Measurements from ENCODE around the gene MCC.

Gene MCC

DNA sequence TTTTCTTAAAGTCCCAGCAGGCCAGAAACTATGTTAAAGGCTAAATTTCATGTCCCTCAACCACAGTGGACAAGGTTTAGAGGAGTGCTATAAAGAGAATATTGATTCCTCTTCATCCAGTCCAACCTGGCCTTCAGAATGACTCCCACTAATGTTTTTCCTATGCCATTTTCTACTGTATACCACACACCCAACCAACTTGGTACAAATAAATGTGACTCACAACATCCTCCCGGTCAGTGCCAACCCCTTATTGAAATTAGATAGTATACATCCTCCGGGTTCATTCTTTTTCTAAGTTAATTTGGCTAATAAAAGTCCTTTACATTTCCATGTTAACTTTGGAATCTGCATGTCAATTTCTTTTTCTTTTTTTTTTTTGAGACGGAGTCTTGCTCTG lies 268.6 kb downstream of the MCC start:
- no peak for DNase-seq

DNA sequence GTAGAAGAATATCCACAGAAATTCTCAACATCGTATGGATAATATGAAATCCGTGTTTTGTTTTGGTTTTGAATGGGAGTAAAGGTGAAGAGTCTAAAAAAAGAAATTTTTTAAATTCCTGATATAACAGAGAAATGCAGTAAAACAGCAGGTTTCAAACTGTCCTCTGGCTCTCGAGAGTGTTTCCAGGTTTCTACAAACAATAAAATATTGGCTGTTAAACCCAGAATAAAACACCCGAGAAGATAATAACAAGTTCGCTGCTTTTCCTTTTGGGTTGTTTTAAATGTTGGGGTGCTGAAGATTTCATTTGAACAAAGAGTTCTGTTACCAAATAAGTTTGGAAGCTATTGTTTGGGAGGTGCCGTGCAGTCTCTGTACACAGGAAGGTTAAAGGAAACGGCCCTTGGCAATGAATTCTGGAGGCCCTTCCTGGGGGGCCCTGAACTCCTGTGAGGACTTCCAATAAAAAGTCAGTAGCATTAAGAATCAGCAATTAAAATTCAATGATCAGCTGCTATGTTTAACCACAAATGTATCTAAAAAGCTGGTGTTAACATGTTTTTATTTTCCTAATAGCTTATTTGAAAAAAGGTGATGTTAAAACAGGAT lies 269.2 kb downstream of the MCC start:
- no peak for DNase-seq

DNA sequence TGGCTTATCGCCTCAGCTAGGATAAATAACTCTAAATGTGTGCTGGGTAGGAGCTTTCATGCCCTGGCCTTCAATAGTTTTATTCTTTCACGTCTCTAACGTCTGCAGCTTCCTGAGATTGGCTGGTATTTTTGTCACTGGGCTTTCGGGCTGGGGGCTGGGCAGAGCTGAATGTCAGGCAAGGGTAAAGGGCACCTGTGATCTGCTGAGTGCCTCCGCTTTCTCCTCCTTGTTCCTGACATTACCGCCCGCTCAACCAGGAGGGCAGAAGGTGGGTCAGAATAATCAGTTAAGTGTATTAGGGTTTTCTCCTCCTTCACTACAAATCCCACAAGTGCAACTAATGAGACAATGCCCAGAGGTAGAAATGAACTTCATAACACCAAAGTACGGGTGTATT lies 270.1 kb downstream of the MCC start:
- no peak for DNase-seq

DNA sequence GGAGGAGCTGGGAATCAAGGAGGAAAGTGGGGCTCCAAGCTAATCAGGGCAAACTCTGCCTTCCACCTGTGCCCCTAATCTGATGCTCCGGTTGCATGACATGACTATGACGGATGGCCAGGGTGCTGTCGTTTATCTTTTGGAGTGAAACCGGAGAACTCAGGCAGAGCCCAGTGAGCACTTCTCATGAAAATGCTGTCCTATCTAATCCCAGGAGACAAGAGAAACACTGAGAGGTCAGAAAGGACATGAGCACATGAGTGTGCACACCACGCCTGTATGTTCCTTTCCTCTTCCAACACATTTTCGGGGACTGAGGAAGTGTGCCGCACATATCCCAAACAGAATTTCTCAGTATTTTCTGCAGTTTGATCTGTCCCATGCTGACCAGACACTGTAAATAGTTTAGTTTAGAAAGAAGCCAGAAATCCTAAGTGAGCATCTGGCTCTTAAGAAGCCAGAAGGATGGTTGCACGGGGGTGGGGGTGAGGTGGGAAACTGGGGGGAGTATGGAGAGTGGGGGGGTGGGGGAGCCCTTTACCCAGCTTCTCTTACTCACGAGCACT lies 270.6 kb downstream of the MCC start:
- no peak for DNase-seq

DNA sequence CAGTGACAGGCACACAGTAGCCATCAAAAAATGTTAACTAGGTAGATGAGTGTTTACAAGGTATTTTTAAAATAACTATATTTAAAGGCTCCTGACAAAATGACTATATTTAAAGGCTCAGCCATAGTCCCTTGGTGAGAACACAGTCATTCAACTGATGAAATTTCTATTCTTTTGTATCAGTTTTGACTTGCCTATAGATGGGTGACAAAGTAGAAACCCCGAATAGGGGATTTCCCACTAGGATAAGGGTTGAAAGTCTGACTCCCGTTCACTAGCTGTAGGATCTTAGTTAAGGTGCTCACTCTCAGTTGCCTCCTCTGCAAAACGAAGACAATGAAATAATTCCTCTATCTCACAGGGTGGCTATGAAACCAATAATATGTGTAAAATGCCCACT lies 271.7 kb downstream of the MCC start:
- DNase-seq: no peak

DNA sequence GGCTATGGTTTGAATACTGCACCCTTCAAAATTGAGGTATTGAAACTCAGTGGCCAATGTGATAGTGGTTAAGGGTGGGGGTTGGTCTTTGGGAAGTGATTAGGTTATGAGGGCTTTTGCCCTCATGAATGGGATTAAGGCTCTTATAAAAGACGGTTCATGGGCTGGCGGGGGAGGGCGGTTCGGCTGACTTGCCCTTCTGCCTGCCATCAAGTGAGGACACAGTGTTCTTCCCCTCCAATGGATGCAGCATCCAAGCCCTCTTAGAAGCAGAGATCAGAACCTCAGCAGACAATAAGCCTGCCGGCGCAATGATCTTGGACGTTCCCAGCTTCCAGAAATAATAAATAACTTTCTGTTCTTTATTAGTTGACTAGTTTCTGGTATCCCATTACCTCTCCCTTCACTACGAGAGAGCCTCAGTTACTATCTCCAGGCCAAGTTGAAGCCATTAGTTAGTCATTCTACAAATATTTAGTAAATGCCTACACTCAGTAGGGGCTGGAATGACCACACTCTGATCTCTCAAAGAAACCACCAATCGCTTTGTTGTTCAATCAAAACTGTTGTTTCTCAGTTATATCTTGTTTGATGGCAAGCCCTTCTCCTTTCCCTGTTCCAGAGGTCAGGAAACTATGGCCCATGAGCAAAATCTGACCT lies 272.7 kb downstream of the MCC start:
- no peak for DNase-seq

DNA sequence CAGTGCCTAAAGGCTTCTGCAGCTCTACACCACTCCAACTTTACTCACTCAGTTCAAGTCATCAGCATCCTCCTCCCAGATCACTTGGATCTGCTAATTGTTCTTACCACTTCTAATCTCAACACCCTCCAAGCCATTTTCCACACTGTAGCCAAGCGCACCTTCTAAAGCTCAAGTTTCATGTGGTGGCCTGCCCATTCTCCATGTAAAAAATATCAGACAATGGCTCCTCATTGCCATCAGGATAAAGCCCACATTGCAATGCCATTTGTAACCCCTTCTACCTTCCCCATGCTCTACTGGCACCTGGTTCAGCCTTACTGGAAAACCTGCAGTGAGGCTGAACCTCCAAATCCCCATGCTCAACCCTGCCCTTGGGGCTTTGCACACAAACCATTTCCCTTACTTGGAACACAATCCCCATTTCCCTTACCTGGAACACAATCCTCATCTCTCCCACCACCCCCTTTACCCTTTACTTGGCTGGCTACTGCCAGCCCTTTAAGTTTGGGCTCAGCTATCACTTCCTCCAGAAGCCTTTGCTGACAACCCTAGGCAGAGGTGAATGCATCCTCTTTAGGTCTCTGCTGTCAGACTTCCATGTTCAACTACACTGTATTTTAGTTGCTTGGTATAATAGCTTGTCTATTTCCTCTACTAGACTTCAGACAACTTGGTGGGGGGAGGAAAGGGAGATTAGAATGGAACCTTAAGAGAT lies 273.5 kb downstream of the MCC start:
- no peak for DNase-seq

DNA sequence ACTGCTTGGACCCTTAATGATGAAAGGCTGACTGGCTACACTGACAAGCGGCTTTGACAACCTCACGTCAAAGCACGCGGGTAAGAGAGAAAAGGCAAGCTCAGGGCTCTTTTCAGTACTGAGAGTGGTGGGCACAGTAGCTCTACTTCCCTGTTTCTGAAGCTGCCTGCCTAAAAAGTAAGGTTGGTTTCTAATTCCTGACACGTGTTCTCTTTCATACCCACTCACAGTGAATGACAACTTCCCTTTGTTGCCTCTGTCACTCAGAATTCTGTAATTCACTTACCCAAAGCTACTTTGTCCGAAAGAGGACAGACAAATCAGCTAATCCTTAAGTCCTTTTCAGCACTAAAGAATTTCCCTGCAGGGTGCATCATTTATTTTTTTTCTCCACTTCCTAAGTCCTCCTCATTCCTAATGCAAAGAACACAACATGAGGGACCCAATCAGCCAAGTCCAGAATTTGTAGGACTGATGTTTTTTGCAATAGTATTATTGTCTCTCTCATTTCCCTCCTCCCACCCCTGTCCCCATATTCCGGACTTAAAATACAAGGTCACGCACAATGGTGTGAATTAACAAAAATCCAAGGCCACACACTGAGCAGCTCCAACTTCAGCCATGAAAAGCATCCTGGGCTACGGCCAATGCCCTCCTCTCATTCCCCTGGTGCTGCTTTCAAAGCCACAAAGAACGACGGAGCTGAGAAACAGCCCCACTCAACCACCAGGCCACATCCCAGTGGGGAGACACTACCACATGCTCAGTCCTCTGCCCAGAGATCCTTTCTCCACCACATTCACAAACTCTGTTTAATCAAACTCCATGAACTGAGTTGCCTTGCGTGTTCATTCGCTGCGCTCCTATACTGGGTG lies 274.5 kb downstream of the MCC start:
- DNase-seq: peak; percentile 36 to 55

DNA sequence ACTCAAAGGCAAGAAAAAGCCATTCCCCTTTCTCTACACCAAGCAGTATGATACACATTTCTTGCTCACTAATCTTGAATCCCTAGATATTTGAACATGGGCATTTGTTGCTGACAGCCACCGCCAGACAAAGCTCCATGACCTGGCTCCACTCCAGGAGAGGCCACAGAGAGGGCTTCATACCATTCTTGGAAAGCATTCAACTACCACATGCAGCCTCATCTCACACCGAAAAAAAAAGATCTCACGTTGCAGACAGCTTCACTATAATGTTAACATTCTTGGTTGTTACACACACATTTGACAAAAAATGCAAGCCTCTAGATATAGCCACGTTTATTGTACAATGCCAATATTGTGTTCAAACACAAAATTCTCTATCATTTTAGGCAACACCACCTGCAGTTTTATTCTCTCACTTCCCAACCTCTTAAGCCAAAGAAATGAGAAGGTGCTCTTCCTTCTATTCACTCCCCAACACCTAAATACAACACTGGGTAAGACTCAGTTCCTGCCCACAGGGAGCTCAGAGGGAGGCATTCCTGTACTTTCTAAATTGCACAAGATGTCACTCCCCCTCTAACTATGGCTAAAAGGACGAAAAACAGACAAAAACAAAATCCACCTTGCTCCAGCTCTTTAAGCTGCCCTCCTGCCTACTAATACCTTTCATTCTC lies 275.9 kb downstream of the MCC start:
- DNase-seq: no peak

DNA sequence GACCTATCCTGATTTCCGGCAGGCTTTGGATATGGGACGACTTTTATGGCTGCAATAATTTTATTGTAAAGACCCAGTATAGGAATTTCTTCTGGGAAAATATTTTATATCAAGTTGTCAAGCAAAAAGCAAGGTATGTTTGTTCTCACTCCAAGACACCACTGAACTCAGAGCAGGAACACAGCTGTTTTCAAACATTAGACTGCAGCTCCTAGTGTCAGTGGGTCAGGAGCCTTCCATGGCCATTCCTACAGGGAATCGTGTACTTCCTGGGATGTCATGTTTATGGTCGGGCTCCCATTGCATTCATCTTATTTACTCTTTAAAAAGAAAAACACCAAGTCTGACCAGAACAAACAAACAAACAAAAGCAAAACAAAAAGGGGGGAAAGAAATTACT lies 278.8 kb downstream of the MCC start:
- no peak for DNase-seq

DNA sequence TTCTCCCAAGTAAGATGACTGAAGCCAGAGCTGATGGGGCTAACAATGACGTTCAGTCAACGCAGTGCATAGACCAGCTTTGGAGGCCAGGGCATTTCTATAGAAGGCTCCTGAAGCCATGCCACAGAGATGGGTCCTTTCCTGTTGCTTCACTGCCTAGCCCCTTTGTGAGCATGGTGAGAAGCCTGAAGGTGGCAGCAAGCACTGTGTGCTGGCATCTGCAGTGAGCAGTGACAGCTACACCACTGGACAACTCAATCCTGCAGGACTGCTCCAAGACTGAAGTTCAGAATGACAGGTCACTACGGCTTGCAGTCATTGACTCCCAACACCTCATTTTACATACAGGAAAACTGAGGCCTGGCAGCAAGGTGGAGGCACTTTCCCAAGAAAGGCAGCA lies 282.4 kb downstream of the MCC start:
- no peak for DNase-seq

DNA sequence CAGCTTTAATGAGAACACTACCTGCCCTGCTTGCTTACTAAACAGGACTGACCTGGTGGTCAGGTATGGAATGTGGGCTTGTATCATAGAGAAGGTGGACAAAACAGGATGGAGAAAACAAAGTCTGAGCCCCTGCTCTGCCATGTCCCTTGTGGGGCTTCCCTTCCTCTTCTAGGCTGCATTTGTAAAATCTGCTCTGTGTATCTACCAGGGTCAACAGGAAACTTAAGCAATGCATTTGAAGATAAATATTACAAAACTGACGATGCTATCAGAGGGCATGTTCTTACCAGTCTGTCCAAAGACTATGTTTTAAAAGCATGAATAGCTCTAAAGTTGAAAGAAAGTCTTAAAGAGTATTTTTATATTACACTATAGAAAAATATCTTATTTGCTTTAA lies 282.9 kb downstream of the MCC start:
- DNase-seq: no peak

DNA sequence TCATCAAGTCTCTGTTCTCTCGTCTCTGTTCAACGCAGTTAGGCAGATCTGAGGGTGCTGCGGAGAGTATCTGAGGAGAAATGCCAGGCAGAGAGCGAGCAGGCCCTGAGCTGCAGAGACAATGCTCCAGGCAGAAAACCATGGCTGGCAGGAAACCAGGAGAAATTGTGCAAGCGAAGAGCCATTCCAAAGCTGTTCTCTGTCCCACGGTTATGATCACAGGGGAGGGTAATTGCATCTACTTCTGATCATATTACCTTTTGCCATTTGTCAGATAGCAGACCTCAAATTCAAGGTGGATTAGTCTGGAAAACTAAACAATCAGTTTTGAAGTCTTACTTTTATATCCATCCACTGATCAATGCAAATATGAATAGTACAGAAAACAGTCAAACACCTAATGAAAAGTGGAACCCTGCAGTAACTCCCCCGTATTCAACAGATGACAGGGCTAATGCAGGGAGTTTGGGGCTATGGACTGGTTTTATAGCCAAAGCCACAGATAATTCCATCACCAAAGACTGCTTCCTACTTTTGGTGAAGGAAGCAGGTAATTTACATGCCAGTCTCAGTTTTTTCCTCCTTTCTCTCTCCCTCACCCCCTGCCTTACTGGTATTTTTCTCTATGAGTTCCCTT lies 283.6 kb downstream of the MCC start:
- no peak for DNase-seq

DNA sequence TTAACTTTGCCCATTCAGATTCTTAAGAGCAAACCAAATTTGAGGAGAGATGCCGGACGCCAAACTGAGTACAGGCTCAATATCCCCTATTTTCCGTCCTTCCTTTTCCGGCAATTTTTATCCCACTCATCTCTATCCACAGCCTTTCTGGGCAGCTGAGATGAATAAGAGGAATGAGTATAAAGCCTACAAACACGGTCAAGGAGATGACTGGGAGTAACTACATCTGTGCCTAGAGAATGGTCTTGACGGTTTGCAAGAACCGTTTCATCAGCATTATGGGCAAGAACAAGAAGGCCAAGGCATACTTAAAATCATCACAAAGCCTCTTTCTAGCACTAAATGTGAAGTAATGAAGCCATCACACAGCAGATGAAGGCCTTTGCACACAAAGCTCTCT lies 284.3 kb downstream of the MCC start:
- DNase-seq: no peak

DNA sequence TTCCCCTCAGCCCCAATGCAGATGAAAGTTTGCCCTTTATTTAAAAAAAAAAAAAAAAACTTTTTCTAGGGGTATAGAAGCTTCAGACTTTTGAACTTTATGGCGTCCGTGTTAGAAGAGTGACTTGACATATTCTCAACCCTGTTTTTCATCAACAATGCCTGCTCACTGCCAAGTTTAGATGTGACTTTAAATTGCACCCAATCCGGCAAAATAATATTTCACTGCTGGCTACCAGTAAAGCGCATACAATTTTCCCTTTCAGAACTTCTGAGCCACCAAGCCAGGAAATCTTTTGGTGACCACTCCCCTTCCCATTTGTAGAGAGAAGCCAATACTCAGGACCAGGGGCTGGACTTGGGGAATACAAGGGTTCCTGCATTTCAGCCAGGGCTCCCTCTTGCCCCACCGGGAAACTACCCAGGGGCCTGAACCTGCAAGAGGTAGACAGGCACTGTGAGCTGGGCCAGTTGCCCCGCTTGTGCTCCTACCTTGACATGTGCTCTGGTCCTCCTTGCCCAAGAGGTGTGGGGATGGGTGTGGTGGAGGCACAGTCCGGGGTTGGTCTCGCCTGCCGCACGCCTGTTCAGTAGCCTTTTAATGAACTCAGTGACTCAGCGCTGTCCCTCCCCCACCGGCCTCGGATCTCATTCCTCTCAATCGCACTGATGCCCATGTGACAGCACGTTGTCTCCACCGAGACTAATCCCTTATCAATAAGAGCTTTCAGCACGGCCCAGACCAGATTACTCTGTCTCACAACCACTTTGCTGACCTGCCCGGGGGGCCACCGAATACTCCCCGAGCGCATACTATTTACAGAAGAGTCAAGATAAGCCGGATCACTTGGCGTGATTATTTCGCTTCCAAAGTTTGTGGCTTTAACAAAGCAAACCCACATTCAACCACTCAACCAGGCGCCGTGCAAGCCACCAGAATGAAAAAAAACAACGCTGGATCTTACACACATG lies 285.2 kb downstream of the MCC start:
- no peak for DNase-seq

DNA sequence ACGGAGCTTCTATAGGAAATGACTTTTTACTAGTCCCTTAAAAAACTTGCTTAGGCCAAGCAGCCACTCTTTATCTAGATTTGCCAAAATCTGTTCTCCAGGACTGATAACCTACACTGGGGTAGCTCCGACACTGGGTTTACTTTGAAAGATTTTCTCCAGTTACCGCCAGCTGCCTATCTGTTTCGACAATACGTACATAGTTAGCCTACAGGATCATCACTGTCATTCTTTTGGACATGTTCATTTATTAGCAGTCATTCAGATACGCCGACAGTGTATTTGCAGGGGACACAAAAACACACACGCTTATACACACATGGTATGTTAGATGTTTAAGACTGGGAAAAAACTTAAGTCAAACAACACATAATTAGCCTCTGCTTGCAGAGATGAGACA lies 286.0 kb downstream of the MCC start:
- DNase-seq: no peak

DNA sequence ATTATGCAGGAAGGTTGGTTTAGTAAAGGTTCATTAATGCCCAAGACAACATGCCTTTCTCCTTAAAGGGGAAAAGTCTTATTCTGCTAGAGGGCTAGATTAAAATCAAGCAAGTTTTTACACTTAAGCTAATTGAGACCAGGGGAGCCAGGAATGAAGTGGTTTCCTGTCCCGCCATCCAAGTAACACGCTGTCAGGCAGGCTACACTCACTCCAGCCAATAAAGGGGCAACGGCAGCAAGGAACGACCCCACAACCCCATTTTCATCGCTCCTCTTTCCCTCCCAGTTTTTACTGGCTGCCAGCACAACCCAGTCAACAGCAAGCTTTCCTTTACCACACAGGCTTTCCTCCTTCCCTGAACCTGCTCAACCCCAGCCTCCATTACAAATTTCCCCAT lies 286.5 kb downstream of the MCC start:
- DNase-seq: no peak

DNA sequence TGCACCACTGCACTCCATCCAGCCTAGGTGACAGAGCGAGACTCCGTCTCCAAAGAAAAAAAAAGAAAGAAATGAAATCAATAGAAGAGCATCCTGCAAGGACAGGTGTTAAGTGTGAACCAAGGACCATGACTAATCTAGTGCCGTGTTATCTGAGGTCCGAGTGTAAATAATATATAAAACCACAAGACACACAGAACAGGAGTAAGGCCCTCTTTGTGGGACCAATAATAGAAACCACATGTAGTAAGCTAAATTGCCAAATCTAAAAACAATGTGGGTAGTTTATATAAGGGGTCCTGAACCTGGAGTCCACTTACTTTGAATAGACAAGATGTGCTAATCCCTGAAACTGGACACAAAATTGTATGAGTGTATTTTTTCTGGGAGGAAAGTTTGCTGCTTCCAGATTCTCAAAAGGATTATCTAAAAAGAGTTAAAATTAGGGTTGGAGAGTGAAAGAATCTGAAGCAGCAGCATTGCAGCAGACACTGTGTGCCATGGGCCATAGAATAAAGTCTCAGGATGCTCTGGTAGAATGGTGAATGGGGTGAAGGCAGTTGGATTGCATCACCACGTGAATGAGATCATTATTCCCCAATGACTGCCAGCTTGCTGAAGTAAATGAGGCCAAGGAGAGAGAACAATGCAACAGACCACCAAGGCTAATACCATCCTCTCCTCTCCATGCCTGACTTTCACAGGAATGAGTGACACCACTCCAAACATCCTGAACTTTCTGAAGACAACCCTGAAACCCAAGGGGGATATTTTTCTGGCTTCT lies 288.9 kb downstream of the MCC start:
- DNase-seq: no peak

DNA sequence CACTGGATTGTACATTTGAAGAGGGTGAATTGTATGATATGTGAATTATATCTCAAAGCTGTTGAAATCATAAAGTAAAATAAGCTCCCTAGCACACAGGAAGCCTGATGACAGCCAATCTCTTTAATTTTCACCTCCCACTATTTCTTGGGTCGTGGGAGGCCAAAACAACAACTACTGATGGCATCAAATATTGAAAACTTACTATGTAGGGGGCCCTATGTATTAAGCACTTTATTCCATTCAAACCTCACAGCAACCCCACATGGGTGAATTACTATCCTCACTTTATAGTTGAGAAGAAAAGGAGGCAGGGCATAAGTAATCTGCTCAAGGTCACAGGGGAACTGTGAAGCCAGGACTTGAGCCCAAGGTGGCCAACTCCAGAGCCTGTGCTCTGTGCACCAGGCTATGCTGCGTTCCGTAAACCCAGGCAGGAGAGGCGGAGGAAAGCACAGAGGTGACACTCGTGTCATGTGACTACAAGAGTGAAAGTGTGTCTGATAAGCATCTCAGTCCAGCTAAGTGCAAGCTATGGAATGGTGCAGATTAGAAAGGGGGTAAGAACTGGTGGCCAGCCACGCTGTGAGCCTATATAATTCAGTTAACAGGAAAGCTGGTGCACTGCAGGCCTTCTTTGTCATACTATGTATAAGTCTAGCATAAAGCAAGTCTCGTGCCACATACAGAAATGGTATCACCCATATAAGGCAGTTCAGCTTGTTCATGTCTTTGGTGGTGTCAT lies 290.6 kb downstream of the MCC start:
- DNase-seq: no peak

All from inflammatory macrophage (primary cell).